GM18858 (cell line): ENCODE data around the gene CALHM2.
A peak's percentile ranks its signal among the peaks of the same experiment; 100 is the strongest.

Experiments used
- ATAC-seq: cut with Tn5 transposase; IDR thresholded peaks from one replicate; pipeline ENCODE4 v1.9.1; 2021; ENCODE audit not compliant: unreplicated experiment

The CALHM2 gene

GRCh38 chr10:103476046-103476768 lies 24.0 kb upstream of the CALHM2 start:
- ATAC-seq, result no peak

GRCh38 chr10:103475437-103475836 lies 23.3 kb upstream of the CALHM2 start:
- ATAC-seq, result no peak

- no peak for ATAC-seq
These were observed 21.9 kb upstream of the CALHM2 start for GRCh38 chr10:103474077-103474476.

- ATAC-seq, result no peak
These were observed 21.1 kb upstream of the CALHM2 start for GRCh38 chr10:103473261-103473671.

- ATAC-seq, result no peak
These were observed 19.8 kb upstream of the CALHM2 start for GRCh38 chr10:103472005-103472404.

- ATAC-seq, result peak; percentile 61
These were observed 18.8 kb upstream of the CALHM2 start for GRCh38 chr10:103470761-103471653.

- no peak for ATAC-seq
These were observed 17.0 kb upstream of the CALHM2 start for GRCh38 chr10:103469201-103469600.

- ATAC-seq, result peak; percentile 17
These were observed 15.2 kb upstream of the CALHM2 start for GRCh38 chr10:103467406-103467805.

GRCh38 chr10:103466734-103467133 lies 14.6 kb upstream of the CALHM2 start:
- no peak for ATAC-seq

- no peak for ATAC-seq
These were observed 13.4 kb upstream of the CALHM2 start for GRCh38 chr10:103465411-103466179.

GRCh38 chr10:103463499-103463898 lies 11.3 kb upstream of the CALHM2 start:
- ATAC-seq, result no peak

GRCh38 chr10:103459615-103460014 lies 7.4 kb upstream of the CALHM2 start:
- ATAC-seq, result no peak

GRCh38 chr10:103458720-103459119 lies 6.5 kb upstream of the CALHM2 start, which contains the start of gene CALHM1:
Gene CALHM1, minus strand, starts transcription at chr10:103458900. Its CDS starts 149 bp downstream, at chr10:103458751.
- ATAC-seq, result no peak

- no peak for ATAC-seq
These were observed 5.9 kb upstream of the CALHM2 start for GRCh38 chr10:103457896-103458583.

- ATAC-seq, result no peak
These were observed 5.1 kb upstream of the CALHM2 start for GRCh38 chr10:103457176-103457712.

- ATAC-seq, result no peak
These were observed 4.0 kb upstream of the CALHM2 start for GRCh38 chr10:103456074-103456660.

- ATAC-seq, result no peak
These were observed 3.1 kb upstream of the CALHM2 start for GRCh38 chr10:103455235-103455634.

GRCh38 chr10:103454026-103454425 lies 1.9 kb upstream of the CALHM2 start:
- no peak for ATAC-seq

GRCh38 chr10:103452506-103453230 lies 498 bp upstream of the CALHM2 start:
- no peak for ATAC-seq
